Activated effector memory CD4-positive, alpha-beta T cell treated with Interleukin-2 at 50 U/mL for 16 hours (primary cell): ENCODE results near the gene SLC7A10.
"Not testable (repeated sequence)": the region's sequence is repeated elsewhere in the genome, so short reads cannot be mapped to it uniquely, and the experiment has no call there.

ENCODE experiments used
- DNase-seq: peaks from one replicate; pipeline ENCODE4 v3.0.0-alpha.2; 2020

Gene SLC7A10

GRCh38 chr19:33236696-33237390, 11.2 kb upstream of the SLC7A10 start:
- DNase-seq = no peak

- DNase-seq = no peak
Measured at GRCh38 chr19:33235996-33236350, 10.3 kb upstream of the SLC7A10 start.

- DNase-seq = peak; percentile 69
Measured at GRCh38 chr19:33235269-33235995, 9.8 kb upstream of the SLC7A10 start.

- no peak for DNase-seq
Measured at GRCh38 chr19:33234736-33235135, 9.1 kb upstream of the SLC7A10 start.

GRCh38 chr19:33234092-33234491, 8.4 kb upstream of the SLC7A10 start:
- DNase-seq = no peak

GRCh38 chr19:33233056-33233873, 7.6 kb upstream of the SLC7A10 start:
- DNase-seq = no peak

- no peak for DNase-seq
Measured at GRCh38 chr19:33232656-33233055, 7.0 kb upstream of the SLC7A10 start.

- DNase-seq = no peak
Measured at GRCh38 chr19:33231511-33231910, 5.9 kb upstream of the SLC7A10 start.

GRCh38 chr19:33229962-33230361, 4.3 kb upstream of the SLC7A10 start:
- no peak for DNase-seq

GRCh38 chr19:33227870-33228599, 2.4 kb upstream of the SLC7A10 start:
- DNase-seq = no peak

- DNase-seq = no peak
Measured at GRCh38 chr19:33227242-33227650, 1.6 kb upstream of the SLC7A10 start.

- DNase-seq = no peak
Measured at GRCh38 chr19:33226550-33227241, 1.0 kb upstream of the SLC7A10 start.

- DNase-seq = no peak
Measured at GRCh38 chr19:33224694-33225457, 774 bp downstream of the SLC7A10 start.

- DNase-seq = not testable (repeated sequence)
Measured at GRCh38 chr19:33222255-33222654, 3.4 kb downstream of the SLC7A10 start.

- DNase-seq = no peak
Measured at GRCh38 chr19:33221638-33222037, 4.0 kb downstream of the SLC7A10 start.

- no peak for DNase-seq
Measured at GRCh38 chr19:33220735-33221134, 4.9 kb downstream of the SLC7A10 start.

GRCh38 chr19:33220115-33220514, 5.5 kb downstream of the SLC7A10 start:
- DNase-seq = no peak

- no peak for DNase-seq
Measured at GRCh38 chr19:33219261-33219815, 6.3 kb downstream of the SLC7A10 start.

- no peak for DNase-seq
Measured at GRCh38 chr19:33217881-33218280, 7.8 kb downstream of the SLC7A10 start.

GRCh38 chr19:33216198-33216830, 9.3 kb downstream of the SLC7A10 start:
- DNase-seq = no peak
